GM21528 (cell line): Measurements from ENCODE around the gene FCRL6.
A peak's percentile ranks its signal among the peaks of the same experiment; 100 is the strongest.

Experiments used
- ATAC-seq: cut with Tn5 transposase; IDR thresholded peaks from one replicate; pipeline ENCODE4 v1.9.1; 2021; ENCODE audit warnings: mild to moderate bottlenecking, moderate library complexity; ENCODE audit not compliant: unreplicated experiment, low FRiP score

FCRL6 gene

DNA sequence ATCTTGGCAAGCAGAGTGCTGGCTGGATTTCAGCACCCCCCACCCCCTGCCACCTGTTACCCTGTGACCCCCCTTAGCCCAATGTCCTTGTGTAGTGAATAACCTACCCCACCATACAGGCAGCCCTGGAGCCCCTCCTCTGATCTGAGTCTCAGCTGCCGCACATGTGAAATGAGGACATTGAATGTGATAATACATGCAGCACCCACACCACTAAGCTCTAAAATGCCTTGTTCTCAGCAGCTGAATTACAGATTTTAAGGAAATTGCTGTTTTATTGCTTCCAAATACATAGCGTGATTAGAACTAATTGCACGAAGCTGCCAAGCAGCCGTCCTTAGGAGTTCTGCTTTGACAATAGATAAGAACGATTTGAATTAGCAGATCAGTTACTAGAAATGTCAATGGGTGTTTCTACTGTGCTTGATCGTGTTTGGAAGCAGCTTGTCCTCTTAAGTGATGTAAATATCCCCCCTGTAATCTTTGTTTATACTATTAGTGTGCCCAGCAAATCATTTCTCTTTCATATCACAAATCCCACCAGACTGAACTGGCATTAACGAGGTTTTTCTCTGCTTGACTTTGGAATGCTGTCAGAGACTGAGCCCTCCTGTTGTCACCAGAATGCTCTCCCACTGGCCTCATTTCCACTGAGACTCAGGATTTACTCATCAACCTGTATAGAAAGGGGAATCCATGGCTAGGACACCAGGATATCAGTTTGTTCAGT lies 29.4 kb downstream of the FCRL6 start:
- no peak for ATAC-seq

GRCh38 chr1:159832309-159832708 lies 30.1 kb downstream of the FCRL6 start:
- no peak for ATAC-seq

DNA sequence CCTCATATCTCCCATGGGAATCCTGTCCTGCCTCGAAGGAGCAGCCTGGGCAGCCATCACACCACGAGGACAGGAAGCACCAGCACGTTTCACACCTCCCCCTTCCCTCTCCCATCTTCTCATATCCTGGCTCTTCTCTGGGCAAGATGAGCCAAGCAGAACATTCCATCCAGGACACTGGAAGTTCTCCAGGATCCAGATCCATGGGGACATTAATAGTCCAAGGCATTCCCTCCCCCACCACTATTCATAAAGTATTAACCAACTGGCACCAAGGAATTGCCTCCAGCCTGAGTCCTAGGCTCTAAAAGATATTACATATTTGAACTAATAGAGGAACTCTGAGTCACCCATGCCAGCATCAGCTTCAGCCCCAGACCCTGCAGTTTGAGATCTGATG lies 33.2 kb downstream of the FCRL6 start:
- ATAC-seq: no peak

DNA sequence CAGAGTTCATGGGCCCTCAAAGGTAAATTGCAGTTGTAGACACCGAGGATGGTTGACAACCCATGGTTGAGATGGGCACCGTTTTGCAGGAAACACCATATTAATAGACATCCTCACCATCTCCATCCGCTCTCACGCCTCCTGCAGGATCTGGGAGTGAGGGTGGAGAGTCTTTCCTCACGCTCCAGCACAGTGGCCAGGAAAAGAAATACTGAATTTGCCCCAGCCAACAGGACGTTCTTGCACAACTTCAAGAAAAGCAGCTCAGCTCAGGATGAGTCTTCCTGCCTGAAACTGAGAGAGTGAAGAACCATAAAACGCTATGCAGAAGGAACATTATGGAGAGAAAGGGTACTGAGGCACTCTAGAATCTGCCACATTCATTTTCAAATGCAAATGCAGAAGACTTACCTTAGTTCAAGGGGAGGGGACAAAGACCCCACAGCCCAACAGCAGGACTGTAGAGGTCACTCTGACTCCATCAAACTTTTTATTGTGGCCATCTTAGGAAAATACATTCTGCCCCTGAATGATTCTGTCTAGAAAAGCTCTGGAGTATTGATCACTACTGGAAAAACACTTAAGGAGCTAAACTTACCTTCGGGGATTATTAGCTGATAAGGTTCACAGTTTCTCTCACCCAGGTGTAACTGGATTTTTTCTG lies 33.8 kb downstream of the FCRL6 start:
- ATAC-seq: no peak

- ATAC-seq: peak; percentile 60
Measured at GRCh38 chr1:159838715-159839114, 36.6 kb downstream of the FCRL6 start.

DNA sequence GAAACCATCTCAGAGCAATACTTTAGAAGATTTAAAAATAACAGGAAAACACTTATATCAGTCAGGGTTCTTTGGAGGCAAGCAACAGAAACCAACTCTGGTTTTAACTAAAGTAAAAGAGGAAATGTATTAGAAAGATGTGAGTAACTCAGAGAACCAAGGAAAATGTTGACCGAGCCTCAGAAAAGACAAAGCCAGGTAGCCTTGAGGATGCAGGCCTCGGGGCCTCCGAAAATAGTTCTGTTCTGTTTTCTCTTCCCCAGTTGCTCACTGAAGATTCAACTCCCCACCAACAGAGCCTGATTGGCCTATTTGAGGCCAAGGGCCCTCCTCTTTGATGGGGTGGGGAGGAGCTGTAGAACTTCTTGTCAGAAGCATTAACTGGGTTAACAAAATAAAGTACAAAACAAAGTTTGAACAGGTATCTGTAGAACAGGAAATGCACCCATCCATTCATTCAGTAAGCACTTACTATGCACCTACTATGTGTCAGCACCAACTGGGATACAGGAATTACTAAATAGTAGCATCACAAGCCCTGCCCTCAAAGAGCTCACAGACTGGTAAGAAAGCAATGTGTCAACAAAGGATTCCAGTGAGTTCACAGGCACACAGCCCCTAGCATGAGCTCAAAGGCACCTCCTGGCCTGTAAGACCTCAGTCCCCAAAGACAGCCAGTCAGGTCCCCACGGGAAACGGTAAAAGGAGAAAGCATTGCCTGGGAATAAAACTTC lies 37.1 kb downstream of the FCRL6 start:
- peak; percentile 72 for ATAC-seq

DNA sequence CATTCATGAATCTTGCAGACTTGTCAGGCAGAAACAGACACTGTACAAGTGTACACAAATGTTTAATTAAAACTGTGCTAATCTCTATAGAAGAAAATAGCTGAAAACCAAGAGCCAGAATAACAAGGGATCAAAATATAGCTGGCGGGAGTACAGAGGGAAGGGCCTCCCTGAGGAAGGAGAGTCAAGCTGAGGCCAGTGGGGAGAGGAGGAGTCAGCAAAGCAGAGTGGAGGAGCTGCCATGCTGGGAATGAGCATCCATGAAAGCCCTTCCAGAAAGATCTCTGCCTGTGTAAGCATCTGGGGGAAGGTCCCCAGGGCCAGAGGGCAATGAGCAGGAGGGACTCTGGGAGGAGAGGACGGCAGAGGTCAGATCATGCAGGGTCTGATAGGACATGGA lies 39.6 kb downstream of the FCRL6 start:
- no peak for ATAC-seq

DNA sequence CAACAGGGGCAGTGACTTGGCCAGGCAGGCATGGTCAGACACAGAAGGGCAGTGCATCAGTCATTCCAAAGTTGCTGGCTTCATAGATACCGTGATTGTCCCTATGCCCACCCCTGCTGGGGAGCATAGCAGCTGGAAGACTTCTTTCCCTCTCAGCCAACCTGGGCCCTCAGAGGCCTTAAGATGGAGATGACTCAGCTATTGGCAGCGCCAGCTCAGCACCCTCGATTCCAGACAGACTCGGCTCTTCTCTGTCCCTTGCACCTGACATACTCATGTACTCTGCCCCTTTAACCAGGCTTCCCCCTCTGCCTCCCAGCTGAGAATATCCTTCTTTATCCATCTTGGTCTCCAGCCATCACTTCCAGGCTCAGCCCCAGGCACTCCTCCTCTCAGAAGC lies 41.3 kb downstream of the FCRL6 start:
- no peak for ATAC-seq

DNA sequence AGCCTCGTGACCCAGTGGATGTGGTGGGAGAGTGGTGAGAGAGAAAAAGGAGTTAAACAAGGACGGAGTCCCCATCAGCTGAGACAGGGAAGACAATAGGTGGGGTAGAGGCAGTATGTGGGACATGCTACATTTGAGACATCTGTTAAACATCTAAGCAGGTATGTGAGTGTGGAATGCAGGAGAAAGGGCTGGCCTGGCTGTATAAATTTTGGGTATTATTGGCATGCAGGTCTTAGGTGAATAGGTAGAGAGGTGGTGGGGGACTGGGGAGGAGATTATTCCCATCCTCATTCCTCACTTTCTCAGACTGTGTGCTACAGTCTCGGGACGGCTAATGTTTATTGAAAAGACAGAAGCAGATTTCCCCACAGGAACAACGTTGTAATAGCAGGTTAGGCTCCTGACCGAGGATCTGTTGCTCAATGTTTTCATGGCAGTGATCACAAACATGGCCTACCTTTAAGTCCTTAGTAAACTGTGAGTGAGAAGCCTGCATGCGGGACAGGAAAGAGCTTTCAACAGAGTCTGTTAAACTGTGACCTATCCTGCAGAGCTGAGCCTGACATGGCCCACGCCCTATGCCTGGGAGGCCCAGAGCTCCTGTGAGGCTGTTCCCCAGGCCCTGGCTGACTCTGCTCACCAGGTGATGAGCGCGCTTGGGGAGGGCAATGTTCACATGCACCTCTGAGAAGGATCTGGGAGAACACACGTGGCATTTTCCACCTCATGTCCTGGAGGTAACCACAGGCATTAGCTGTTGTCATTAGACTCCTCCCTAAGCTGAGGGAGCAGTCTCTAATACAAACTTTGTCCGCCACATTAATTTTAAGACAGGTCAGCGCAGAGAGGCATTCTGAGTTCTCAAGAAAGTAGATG lies 43.8 kb downstream of the FCRL6 start:
- no peak for ATAC-seq

- ATAC-seq: no peak
Measured at GRCh38 chr1:159847231-159847630, 45.1 kb downstream of the FCRL6 start.

DNA sequence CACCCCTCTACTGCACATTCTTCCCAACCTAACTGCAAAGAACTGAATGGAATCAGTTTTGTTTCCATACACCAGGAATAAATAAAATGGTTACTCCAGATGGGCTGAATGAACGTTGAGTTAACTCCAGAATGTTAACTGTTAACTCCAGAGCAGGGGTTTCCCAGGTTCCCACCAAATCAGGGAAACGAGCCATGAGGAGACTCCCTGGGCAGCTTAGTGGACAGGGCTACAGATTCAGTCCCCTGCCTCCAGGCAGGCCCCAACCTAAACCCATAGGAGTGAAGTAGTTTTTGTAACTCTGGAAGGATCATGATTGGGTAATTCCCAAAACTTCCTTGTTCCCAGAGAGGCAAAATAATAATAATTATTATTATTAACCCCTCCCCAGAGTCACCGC lies 46.2 kb downstream of the FCRL6 start:
- no peak for ATAC-seq

DNA sequence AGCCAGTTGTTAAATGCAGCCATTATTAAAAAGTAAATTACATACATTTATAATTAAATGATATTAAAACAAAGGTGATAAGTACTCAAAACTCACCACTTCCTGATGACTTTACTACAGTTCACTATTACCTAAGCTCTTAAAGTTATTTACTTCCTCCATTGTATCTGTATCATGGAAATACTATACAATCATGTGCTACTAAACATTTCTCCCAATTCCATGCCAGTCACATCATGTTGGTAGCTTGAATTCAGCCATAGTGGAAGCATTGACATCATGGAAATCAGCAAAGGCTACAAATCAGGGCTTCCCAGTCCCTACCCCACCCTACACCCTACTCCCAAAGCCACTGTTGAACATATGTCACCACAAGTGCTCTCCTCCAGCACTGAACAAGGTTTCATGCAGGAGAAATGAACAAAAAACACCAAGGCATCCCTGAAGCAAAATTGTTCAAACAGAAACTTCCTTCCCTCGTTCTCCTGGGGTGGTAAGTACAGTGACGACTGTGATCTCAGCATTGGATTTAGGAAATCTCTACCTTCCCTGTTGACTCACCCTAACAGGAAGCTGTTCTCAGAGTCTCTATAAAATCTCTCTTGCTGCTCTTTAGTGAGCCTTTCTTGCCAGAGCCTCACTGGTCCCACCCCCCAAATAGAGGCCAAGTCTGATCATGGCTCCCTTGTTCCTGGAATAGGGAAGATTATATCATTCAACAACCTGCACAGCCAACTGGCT lies 47.6 kb downstream of the FCRL6 start:
- no peak for ATAC-seq

GRCh38 chr1:159851407-159851806 lies 49.2 kb downstream of the FCRL6 start:
- ATAC-seq: no peak

GRCh38 chr1:159853417-159854115 lies 51.4 kb downstream of the FCRL6 start:
- ATAC-seq: no peak

DNA sequence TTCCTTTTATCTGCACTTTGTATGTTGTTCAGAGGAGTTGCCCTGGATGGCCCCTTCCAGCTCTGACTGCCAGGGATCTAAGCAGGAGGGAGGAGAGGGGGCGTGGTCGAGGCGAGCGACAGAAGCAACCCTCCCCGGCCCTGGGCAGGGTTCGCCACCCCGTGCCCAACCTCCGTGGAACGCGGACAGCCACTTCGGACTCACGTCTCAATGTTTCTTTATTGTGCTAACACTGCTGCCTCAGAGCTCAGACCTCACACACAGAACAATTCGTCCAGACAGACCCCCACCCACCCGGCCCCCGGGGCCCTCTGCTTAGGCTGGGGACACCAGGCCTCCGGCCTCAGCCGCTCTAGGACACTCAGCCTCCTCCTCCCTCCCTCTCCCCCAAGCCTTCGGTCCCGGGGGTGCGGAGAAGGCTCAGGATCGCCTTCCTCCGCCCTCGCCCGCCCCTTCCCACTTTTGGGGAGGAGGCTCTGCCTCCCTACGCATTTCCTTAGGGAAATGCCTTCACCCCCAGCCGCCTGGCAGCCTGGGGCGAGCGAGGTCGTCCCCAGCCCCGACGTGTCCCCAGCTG lies 52.0 kb downstream of the FCRL6 start:
- ATAC-seq: no peak

DNA sequence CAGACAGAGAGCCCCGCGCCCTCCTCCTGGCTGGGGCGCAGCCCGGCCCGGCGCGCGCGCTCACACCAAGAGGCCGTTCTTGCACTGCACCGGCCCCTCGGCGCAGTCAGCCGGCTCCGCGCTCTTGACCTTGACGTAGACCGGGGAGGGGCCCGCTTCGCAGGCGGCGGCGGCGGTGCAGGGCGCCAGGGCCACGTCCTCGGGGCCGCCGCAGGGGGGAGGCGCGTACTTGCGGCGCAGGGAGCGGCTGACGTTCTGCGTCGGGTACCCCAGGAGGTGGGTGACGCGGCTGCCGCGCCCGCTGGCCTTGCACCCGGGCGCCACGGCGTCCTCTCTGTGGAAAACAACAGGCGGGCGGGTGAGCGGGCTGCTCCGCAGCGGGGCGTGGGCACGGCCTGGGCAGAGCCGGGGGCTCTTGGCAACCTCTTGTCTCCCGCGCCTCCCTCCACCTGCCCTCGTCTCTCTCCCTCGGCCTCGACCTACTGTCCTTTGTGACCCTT lies 52.6 kb downstream of the FCRL6 start:
- ATAC-seq: peak; percentile 85

- no peak for ATAC-seq
Measured at GRCh38 chr1:159855709-159856108, 53.5 kb downstream of the FCRL6 start.

DNA sequence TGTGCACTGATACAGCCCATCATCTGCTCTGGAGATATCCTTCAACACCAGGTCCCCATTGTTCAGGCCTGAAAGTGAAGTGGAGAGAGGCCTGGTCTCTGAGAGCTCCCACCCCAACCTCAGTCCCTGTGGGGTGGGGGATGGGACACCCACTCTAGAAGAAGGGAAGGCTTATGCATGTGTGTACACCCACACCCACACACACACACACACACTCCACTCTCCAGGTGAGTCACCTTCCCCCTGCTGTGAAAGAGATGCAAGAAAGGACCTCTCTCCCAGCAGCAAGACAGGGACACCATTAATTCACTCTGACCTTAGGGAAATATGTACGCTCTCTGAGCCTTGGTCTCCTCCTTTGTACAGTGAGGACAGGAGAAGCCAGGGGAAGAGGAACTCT lies 54.4 kb downstream of the FCRL6 start:
- no peak for ATAC-seq

GRCh38 chr1:159857889-159858288 lies 55.7 kb downstream of the FCRL6 start:
- no peak for ATAC-seq
